Keratinocyte (primary cell): ENCODE data around the gene ZFPM1. TPM values are rescaled to one million over a fixed set of nuclear protein-coding genes. Genes with fewer than 3 reads are reported as not detected.

Experiments used
- DNase-seq: peaks from one replicate; pipeline ENCODE4 v3.0.0-alpha.2; 2011; ENCODE audit warnings: low read depth, missing footprints, low spot score
- FAIRE-seq: peaks from 2 replicates; lab custom pipeline; 2011; peaks lifted over from hg19 to GRCh38; lab: Jason Lieb, UNC
- H2AFZ ChIP-seq: 2 replicates; pipeline ENCODE4 v1.6.0; 2012; ENCODE audit warnings: low read length, control low read depth, inconsistent platforms; ENCODE audit not compliant: control insufficient read depth
- H3K27ac ChIP-seq: 2 replicates; pipeline ENCODE4 v1.5.1; 2011; ENCODE audit warnings: low read length; ENCODE audit not compliant: control insufficient read depth, insufficient read depth
- H3K27me3 ChIP-seq: 3 replicates; pipeline ENCODE4 v1.6.0; 2011; ENCODE audit warnings: low read length; ENCODE audit not compliant: control insufficient read depth, insufficient read depth; ENCODE audit errors: extremely low read depth
- H3K36me3 ChIP-seq, 2 experiments: 2 replicates in 1 of 2; 3 replicates in 1 of 2; pipeline ENCODE4 v1.5.1; 2011; ENCODE audit warnings: low read length in 2 of 2, mild to moderate bottlenecking in 1 of 2; ENCODE audit not compliant: control insufficient read depth in 2 of 2, insufficient read depth in 2 of 2; ENCODE audit errors: extremely low read depth in 1 of 2
- H3K4me1 ChIP-seq: 3 replicates; pipeline ENCODE4 v1.5.1; 2011; ENCODE audit warnings: low read length; ENCODE audit not compliant: control insufficient read depth, insufficient read depth; ENCODE audit errors: extremely low read depth
- H3K4me2 ChIP-seq: 3 replicates; pipeline ENCODE4 v1.6.0; 2011; ENCODE audit warnings: low read depth, low read length; ENCODE audit not compliant: control insufficient read depth, insufficient read depth; ENCODE audit errors: extremely low read depth
- H3K4me3 ChIP-seq, 3 experiments: fragments of 200-600 bp in 1 of 3; sonication (generic) in 1 of 3; 2 replicates in 2 of 3; 3 replicates in 1 of 3; pipeline ENCODE4 v1.5.1; 2011 to 2016; ENCODE audit warnings: low read length in 3 of 3, mild to moderate bottlenecking in 3 of 3, control low read depth in 2 of 3, inconsistent platforms in 1 of 3, low read depth in 1 of 3, mixed read lengths in 1 of 3, mixed run types in 1 of 3, moderate library complexity in 1 of 3; ENCODE audit not compliant: control insufficient read depth in 2 of 3, insufficient read depth in 2 of 3; ENCODE audit errors: extremely low read depth in 1 of 3
- H3K79me2 ChIP-seq: 2 replicates; pipeline ENCODE4 v1.6.0; 2012; ENCODE audit warnings: low read length; ENCODE audit not compliant: control insufficient read depth, insufficient read depth
- H3K9ac ChIP-seq: 3 replicates; pipeline ENCODE4 v1.6.0; 2011; ENCODE audit warnings: low read length; ENCODE audit not compliant: control insufficient read depth, insufficient read depth; ENCODE audit errors: extremely low read depth
- H3K9me1 ChIP-seq: 3 replicates; pipeline ENCODE4 v1.6.0; 2011; ENCODE audit warnings: low read length; ENCODE audit not compliant: control insufficient read depth, insufficient read depth; ENCODE audit errors: extremely low read depth
- H3K9me3 ChIP-seq: 2 replicates; pipeline ENCODE4 v1.5.1; 2012; ENCODE audit warnings: low read depth, low read length; ENCODE audit not compliant: control insufficient read depth
- H4K20me1 ChIP-seq: 3 replicates; pipeline ENCODE4 v1.6.0; 2011; ENCODE audit warnings: low read length; ENCODE audit not compliant: control insufficient read depth, insufficient read depth; ENCODE audit errors: extremely low read depth
- CTCF ChIP-seq, 3 experiments: IDR thresholded peaks in 1 of 3; conservative IDR thresholded peaks in 1 of 3; optimal IDR thresholded peaks in 1 of 3; 2 replicates in 2 of 3; 3 replicates in 1 of 3; pipeline versions ENCODE3 to v1.5.1; 2011; ENCODE audit warnings: low read length in 3 of 3, mild to moderate bottlenecking in 3 of 3, moderate library complexity in 2 of 3, control low read depth in 1 of 3, inconsistent platforms in 1 of 3; ENCODE audit not compliant: insufficient read depth in 2 of 3; ENCODE audit errors: extremely low read depth in 1 of 3
- EZH2 ChIP-seq: IDR thresholded peaks from one replicate; pipeline ENCODE4 v1.6.1; 2012; ENCODE audit warnings: inconsistent platforms, mild to moderate bottlenecking, low read length, moderate library complexity
- dilution Hi-C: fragments of 300-500 bp; cut with MboI; formaldehyde crosslinking; loops from one replicate; pipeline ENCODE4 v1.7.0; 2020; ENCODE audit warnings: low sequenced_read_pairs; ENCODE audit not compliant: extremely low pct_ligation_motif_present
- polyA plus RNA-seq, 5 experiments: library from polyadenylated mRNA; depleted of rRNA in 3 of 5; stranded (reverse) in 3 of 5; stranded (forward) in 1 of 5; unstranded in 1 of 5; fragments of >200 nt; gene quantifications; 1 replicate in 1 of 5; 2 replicates in 3 of 5; 3 replicates in 1 of 5; pipeline versions ENCODE4 v1.2.1 to v1.2.3, GENCODE V29; 2011 to 2012; ENCODE audit warnings: missing spikeins in 2 of 5, low read depth in 1 of 5, low replicate concordance in 1 of 5

The ZFPM1 gene
- polyA plus RNA-seq, 1 donor (not counting 4 experiments of a cell fraction or from before 2014, with no cell fraction given): 0.42 TPM

DNA sequence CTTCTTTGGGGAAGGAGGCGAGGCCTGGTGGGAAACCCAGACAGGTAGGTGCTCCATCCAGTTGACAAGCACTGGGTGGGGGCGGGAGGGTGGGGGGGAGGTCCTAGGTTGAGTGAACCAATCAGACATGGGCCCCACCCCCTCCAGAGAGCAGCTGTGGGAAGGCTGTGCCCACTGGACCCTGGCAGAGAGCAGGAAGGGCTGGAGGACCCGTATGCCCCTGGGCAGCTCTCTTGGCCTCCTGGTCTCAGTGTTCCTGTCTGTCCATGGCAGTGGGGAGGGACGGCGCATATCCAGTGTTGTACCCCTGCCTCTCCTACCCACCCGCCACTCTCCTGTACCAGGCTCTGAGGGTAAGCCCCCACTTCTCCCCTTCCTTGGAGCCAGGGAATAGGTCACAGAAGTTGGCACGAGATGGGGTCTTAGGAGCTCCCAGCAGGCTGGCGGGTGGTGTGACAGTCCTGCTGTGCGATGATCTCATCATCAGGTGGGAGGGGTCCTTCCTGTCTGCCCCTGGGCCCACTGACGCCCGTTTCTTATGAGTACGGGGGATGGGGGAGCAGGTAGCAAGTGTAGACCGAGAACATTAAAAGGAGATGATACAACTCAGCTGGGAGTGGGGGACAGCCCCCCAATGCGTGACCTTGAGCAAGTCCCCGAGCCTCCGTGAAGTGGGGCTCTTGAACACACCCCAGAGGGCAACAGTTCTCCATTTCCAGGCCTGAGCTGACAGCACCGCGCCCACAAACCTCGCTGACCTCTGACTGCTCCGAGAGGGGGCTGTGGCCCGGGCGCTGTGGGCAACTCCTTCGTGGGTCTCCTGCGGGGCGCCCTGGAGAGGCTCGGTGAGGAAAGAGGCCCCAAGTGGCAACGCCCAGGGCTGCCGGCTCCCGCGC is 1.2 kb upstream of the ZFPM1 start:
- no peak overlapping the region for H2AFZ ChIP-seq
- FAIRE-seq (no peak), DNase-seq (no peak)
- no peak overlapping the region for H3K27ac ChIP-seq
- no peak overlapping the region for H3K9ac ChIP-seq
- H3K4me2 ChIP-seq: peak overlapping the region; percentile 67
- peaks cover 17% of the 10 kb centered on the region for H3K27me3 ChIP-seq
- peak overlapping the region in 1 of 3 experiments; percentile 58 for H3K4me3 ChIP-seq
- H3K9me1 ChIP-seq: no peaks in the 10 kb centered on the region
- no peaks in the 10 kb centered on the region for H3K36me3 ChIP-seq
- peaks cover 19% of the 10 kb centered on the region for H3K4me1 ChIP-seq
- H3K9me3 ChIP-seq: no peaks in the 10 kb centered on the region
- dilution Hi-C loops: no loop called here
- TF ChIP-seq CTCF (optimal IDR thresholded peaks at IDR 0.05 in 1 of 3, IDR thresholded peaks at IDR 0.05 in 1 of 3, conservative IDR thresholded peaks at IDR 0.05 in 1 of 3; ENCODE audit: extremely low read depth in 1 of 3, insufficient read depth in 2 of 3, low read length in 3 of 3): no peak
- TF ChIP-seq EZH2: no peak
- H4K20me1 ChIP-seq: peaks cover 6% of the 10 kb centered on the region
- peaks cover 13% of the 10 kb centered on the region for H3K79me2 ChIP-seq

DNA sequence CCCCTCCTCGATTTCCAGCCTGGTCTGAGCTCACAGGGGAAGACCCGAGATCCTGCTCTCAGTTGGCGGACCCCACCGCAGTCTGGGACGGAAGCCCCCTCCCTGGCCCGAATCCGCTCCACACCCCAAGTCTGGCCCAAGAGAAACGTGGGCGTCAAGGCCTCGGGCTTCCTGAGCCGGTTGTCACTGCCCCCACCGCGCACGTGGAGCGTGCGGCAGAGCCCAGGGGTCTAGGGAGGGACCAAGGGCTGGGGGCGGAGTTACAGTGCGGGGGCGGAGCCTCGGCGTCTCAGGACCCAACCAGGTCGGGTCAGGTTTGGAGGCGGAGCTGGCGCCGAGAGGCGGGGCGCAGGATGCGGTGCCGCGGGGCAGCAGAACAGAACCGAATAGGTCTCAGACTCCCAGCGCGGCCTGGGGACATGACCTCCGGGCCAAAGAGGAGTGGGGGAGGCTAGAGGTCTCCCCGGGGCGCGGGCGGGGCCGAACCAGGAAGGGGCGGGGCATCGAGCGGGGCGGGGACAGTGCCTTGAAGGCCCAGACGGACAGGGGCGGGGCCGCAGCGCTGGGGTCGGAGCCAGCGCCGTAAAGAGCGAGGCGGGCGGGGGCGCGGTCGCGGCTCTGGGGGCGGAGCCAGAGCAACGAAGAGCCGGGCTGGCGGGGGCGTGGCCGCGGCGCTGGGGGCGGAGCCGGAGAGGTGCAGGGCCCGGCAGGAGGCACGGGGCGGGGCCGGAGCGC is 431 bp upstream of the ZFPM1 start:
- peak overlapping the region; percentile 67 for H3K4me2 ChIP-seq
- H3K27ac ChIP-seq: peak overlapping the region; percentile 49
- no peaks in the 10 kb centered on the region for H3K9me1 ChIP-seq
- peak overlapping the region; percentile 69 for H2AFZ ChIP-seq
- H3K36me3 ChIP-seq: no peaks in the 10 kb centered on the region
- DNase-seq (peak; percentile 72), FAIRE-seq (no peak)
- H3K27me3 ChIP-seq: peaks cover 17% of the 10 kb centered on the region
- no peaks in the 10 kb centered on the region for H3K9me3 ChIP-seq
- peak overlapping the region; percentile 60 to 65 (median 64) for H3K4me3 ChIP-seq
- peaks cover 9% of the 10 kb centered on the region for H4K20me1 ChIP-seq
- dilution Hi-C loops: no loop called here
- peak overlapping the region; percentile 54 for H3K9ac ChIP-seq
- H3K79me2 ChIP-seq: peaks cover 21% of the 10 kb centered on the region
- TF ChIP-seq EZH2 (no peak), CTCF (optimal IDR thresholded peaks at IDR 0.05 in 1 of 3, IDR thresholded peaks at IDR 0.05 in 1 of 3, conservative IDR thresholded peaks at IDR 0.05 in 1 of 3; ENCODE audit: extremely low read depth in 1 of 3, insufficient read depth in 2 of 3, low read length in 3 of 3) (no peak)
- peaks cover 19% of the 10 kb centered on the region for H3K4me1 ChIP-seq
